GM12891 (cell line): ENCODE measurements around the gene NPHS1.
A peak's percentile ranks its signal among the peaks of the same experiment; 100 is the strongest.
"Not testable (repeated sequence)": the region's sequence is repeated elsewhere in the genome, so short reads cannot be mapped to it uniquely, and the experiment has no call there.

Experiments
- DNase-seq: peaks from one replicate; pipeline ENCODE4 v3.0.0; 2011; ENCODE audit warnings: low spot score; ENCODE audit not compliant: insufficient read length
- FAIRE-seq: peaks from 2 replicates; lab custom pipeline; 2011; peaks lifted over from hg19 to GRCh38; lab: Jason Lieb, UNC
- PAX5 ChIP-seq: IDR thresholded peaks from 2 replicates; pipeline ENCODE4 v1.6.1; 2011; ENCODE audit warnings: low read length, moderate library complexity, mild to moderate bottlenecking; ENCODE audit not compliant: insufficient read depth, severe bottlenecking
- POLR2A ChIP-seq: IDR thresholded peaks from 2 replicates; pipeline ENCODE4 v1.6.1; 2011; ENCODE audit warnings: low read depth, low read length, control low read depth
- POLR2AphosphoS5 ChIP-seq: IDR thresholded peaks from 2 replicates; pipeline ENCODE4 v1.6.1; 2011; ENCODE audit warnings: low read depth, low read length, control low read depth
- POU2F2 ChIP-seq: IDR thresholded peaks from 2 replicates; pipeline ENCODE4 v1.6.1; 2011; ENCODE audit warnings: low read depth, mild to moderate bottlenecking, control low read depth, low read length, moderate library complexity
- SPI1 ChIP-seq: IDR thresholded peaks from 2 replicates; pipeline ENCODE4 v1.6.1; 2011; ENCODE audit warnings: low read depth, low read length, control low read depth
- TAF1 ChIP-seq: IDR thresholded peaks from 2 replicates; pipeline ENCODE4 v1.6.1; 2011; ENCODE audit warnings: low read depth, low read length, control low read depth

Gene NPHS1

DNA sequence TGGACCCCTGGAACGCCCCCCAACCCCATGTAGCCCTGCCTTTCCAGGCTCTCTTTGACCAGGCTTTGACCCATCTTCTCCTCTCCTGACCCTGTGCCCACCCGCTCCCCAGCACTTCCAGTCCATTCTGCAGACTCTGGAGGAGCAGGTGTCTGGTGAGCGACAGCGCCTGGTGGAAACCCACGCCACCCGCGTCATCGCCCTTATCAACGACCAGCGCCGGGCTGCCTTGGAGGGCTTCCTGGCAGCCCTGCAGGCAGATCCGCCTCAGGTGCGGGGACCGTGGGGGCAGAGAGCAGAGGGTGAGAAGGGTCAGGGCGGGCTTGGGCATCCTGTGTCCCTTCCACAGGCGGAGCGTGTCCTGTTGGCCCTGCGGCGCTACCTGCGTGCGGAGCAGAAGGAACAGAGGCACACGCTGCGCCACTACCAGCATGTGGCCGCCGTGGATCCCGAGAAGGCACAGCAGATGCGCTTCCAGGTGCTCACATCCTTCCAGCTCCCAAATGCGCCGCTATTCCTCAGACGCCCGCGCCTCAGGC lies 22.2 kb upstream of the NPHS1 start:
- FAIRE-seq (no peak), DNase-seq (no peak)
- TF ChIP-seq PAX5 (no peak), SPI1 (no peak), TAF1 (no peak), POU2F2 (no peak)

DNA sequence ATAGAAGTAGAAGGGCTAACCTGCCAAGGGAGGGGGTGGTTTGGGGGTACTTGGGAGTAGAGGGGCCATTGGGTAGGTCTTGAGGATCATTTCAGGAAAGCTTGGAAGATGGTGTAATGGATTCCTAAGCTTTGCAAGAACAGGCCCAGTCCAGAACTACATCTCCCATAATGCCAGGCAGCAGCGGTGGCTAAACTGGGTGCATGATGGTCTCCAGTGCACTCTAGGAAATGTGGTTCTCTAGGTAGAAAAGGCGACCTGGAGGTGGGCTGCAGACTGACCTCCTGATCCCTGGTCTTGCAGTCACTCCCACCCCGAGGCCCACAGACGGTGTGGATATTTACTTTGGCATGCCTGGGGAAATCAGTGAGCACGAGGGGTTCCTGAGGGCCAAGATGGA lies 19.9 kb upstream of the NPHS1 start:
- FAIRE-seq: peak; percentile 35
- no peak for TF ChIP-seq POLR2AphosphoS5
- TF ChIP-seq SPI1: no peak
- no peak for TF ChIP-seq POU2F2
- no peak for TF ChIP-seq POLR2A
- no peak for TF ChIP-seq TAF1
- TF ChIP-seq PAX5: no peak
- no peak for DNase-seq

DNA sequence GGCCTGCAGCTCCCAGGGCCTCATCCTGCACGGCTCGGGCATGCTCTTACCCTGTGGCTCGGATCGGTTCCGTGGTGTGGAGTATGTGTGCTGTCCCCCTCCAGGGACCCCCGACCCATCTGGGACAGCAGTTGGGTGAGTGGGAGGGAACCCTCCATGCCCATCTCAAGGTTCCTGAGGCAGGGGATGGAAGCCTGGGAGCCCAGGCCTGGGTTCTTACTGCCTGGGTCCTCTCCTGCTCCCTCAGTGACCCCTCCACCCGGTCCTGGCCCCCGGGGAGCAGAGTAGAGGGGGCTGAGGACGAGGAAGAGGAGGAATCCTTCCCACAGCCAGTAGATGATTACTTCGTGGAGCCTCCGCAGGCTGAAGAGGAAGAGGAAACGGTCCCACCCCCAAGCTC lies 19.3 kb upstream of the NPHS1 start:
- no peak for TF ChIP-seq SPI1
- TF ChIP-seq TAF1: no peak
- no peak for TF ChIP-seq POLR2A
- TF ChIP-seq PAX5: no peak
- no peak for TF ChIP-seq POLR2AphosphoS5
- FAIRE-seq (no peak), DNase-seq (no peak)

DNA sequence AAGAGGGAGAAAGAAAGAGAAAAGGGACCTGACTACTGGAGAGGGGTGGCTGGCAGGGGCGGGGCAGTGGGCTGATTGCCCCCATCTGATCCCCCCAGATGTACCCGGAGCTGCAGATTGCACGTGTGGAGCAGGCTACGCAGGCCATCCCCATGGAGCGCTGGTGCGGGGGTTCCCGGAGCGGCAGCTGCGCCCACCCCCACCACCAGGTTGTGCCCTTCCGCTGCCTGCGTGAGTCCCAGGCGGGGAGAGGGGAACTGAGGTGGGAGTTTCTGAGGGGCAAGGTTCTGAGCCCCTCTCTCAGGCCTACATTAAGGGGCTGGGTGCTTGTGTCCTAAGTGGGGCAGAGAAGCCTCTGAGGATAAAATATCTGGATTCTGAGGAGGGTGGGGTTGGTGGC lies 18.5 kb upstream of the NPHS1 start:
- FAIRE-seq (no peak), DNase-seq (no peak)
- TF ChIP-seq PAX5 (no peak), POU2F2 (no peak), SPI1 (no peak), POLR2AphosphoS5 (no peak), TAF1 (no peak), POLR2A (no peak)

DNA sequence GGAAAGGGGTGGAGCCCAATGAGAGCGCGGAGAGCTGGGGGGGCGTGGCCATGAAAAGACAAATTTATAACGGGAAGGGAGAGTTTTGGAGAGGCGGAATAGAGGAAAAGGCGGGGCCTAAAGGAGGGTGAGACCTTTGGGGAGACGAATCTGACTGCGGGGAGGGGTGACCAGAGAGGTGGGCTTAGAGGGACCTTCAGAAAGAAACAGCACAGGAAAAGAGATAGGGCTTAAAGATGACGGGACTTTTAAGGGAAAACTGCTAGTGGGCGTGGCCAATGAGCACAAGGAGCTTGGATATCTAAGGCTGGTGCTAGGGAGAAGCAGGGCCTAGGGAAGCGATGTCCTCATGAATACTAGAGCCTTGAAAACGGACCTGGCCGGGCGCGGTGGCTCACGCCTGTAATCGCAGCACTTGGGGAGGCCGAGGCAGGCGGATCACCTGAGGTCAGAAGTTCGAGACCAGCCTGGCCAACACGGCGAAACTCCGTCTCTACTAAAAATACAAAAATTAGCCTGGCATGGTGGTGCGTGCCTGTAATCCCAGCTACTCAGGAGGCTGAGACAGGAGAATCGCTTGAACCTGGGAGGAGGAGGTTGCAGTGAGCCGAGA lies 17.9 kb upstream of the NPHS1 start:
- DNase-seq, FAIRE-seq: not testable (repeated sequence)

DNA sequence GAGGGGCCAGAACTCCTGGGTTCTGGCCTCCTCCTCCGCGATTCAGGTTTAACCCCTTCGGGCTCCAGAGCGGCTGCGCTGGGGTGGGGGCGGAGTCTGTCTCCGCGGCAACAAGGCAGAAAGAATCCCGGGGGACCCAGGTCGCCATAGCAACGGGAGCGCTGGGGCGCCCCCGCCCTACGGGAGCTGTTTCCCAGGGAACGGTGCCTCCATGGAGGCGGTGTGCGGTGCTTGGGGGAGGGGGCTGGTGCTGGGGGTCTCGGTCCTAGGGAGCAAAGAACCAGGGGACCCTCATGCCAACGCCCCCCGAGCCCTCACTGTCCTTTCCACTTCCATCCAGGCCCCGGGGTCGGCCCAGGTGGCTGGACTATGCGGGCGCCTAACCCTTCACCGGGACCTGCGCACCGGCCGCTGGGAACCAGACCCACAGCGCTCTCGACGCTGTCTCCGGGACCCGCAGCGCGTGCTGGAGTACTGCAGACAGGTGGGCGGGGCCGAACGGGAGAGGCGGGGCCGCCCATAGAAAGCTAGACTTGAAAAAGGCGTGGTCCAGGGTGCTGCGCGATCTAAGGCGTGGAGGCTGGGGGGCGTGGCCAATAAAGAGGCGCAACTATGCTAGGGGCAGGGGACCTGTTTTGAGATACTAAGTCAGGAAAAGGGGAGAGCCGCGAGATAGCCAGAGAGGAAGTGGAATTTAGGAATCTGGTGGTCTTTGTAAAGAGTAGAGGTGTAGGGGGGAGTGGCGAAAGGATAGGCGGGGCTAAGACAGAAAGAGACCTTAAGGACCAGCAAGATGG lies 17.2 kb upstream of the NPHS1 start:
- TF ChIP-seq SPI1 (no peak), PAX5 (no peak), TAF1 (no peak), POLR2AphosphoS5 (no peak), POLR2A (no peak), POU2F2 (no peak)
- peak; percentile 87 for DNase-seq
- FAIRE-seq: peak; percentile 88

DNA sequence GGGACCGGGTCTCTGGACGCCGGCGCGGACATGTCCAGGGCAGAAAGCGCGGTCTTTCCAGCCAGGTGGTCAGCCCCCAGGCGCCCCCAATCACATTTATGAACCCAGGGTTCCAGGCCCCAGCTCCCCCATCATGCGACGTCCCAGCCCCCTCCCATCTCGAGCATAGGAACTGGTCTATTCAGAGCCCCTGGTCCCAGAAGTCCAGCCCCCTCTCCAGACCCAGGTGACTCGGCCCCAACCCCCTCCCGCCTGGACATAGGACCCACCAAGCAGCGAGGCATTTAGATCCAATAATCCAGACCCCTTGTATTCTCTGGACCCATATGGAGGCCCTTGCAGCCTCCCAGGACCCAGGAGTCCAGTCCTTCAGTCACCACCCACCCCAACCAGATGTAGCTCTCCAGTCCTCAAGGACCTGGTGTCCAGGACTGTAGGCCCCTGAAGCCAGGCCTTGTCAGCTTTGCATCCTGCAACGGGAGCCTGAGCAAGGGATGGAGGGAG lies 16.6 kb upstream of the NPHS1 start:
- DNase-seq: no peak
- TF ChIP-seq PAX5 (no peak), POLR2AphosphoS5 (no peak), POLR2A (no peak), POU2F2 (no peak), TAF1 (no peak), SPI1 (no peak)
- FAIRE-seq: no peak

- DNase-seq (no peak), FAIRE-seq (peak; percentile 26)
- no peak for TF ChIP-seq POLR2A
- no peak for TF ChIP-seq TAF1
- TF ChIP-seq PAX5: no peak
- no peak for TF ChIP-seq POLR2AphosphoS5
- TF ChIP-seq SPI1: no peak
- TF ChIP-seq POU2F2: no peak
Measured at GRCh38 chr19:35868172-35868822, 16.0 kb upstream of the NPHS1 start, which contains the start of gene APLP1. Gene APLP1, plus strand, starts transcription at chr19:35868574. Its CDS starts 63 bp downstream, at chr19:35868637.

GRCh38 chr19:35863018-35863417 lies 10.7 kb upstream of the NPHS1 start:
- DNase-seq (no peak), FAIRE-seq (no peak)
- TF ChIP-seq TAF1 (no peak), POLR2AphosphoS5 (no peak), POU2F2 (no peak)
